NCI-H446 (cell line): Measurements from ENCODE around the gene DRD5.

ENCODE experiments used
- DNase-seq, 2 experiments: peaks; one replicate each; lab custom pipeline; 2025; lab: John Stamatoyannopoulos, UW

The DRD5 gene

DNA sequence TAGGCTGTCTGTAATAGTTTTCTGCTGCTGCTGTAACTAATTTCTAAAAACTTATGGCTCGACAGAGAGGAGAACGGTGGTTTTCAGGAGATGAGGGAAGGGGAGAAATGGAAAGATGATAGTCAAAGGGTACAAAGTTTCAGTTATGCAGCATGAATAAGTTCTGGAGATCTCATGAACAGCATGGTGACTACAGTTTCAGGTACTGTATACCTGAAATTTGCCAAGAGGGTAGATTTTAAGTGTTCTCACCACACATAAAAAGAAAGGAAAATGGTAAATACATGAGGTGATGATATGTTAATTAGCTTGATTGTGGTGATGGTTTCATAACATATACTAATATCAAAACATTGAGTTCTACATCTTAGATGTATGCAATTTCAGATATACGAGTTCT lies 34.9 kb downstream of the DRD5 start:
- no peak for DNase-seq

DNA sequence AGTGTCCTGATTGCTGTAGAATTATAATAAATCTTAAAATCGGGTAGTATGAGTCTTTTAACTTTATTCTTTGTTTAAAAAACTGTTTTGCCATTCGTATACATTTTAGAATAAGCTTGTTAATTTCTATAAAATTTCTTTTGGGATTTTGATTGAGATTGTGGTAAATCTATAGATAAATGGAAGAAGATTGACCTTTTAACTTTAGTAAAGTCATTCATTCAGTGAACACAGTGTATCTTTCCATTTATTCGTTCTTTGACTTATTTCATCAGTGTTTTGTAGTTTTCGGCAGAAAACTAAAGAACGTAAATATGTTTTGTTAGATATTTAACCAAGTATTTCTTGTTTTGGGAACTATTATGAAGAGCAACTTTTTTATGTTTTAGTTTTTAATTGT lies 38.9 kb downstream of the DRD5 start:
- no peak for DNase-seq

DNA sequence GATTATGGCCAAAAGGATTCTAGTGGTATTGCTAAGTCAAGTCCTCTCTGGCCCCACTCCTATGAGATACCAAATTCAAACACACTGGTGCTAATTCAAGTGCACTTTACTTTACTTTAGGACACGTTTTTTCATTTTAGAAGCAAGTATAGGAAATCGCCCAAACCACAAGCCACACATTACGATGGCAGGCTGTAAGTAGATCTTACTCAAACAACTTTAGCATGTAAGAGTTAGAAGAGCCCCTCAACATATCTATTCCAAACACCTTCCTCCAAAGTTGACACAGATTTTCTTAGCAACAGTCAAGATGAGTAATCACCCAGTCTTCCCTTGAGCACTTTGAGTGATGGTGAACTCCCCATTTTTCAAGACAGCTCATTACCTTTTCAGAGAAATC lies 43.6 kb downstream of the DRD5 start:
- no peak for DNase-seq

DNA sequence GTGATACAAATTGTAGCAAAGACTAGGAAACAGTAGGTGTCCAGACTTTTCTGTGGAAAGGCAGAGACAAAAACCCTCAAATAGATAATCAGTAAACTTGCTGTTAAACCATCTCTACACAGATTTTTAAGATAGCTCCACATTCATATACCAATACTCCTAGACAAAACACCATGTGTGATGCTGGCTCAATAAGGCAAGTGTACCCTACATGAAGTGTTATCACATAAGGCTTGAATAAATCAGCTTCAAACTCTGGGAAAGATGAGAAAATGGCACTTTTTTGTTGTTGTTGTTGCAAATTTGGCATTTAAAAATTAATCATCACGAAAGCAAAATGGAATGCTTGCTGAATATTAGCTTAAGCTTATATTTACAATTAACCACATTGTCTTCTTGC lies 45.1 kb downstream of the DRD5 start:
- DNase-seq, result no peak

DNA sequence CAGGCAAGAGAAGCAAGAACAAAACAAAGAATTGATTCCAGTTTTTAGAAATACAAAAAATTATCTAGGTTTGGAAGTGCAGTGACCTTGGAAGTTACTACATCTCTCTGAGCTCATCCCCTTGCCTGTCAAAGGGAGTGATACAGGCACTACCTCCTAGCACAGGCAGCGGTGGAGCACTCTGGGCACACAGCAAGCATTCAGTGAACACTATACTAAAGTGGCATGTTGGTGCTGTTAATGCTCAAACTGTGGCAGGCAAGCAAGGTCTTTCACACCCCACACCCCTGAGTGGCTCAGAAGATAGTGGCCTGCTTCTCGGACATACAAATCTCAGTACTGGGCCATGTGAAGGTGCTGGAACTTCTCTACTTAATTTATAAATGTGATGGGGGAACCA lies 51.2 kb downstream of the DRD5 start:
- no peak for DNase-seq

DNA sequence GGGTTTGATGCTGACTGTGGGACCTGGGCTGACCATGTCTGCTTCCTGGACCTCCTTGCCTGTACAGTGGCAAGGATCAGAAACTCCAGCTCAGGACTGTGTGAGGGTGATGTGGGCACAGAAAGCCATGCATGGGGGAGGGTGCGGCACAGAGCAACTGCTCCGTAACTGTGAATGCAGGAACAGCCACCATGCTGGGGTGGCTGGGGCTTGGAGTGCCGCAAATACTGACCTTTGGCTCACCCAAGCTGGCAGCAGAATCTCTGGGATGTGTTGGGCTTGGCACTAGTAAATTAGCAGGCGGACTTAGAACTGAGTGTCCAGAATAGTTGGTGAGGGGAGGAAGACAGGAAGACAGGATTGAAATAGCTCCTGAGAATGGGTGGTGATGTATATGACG lies 52.0 kb downstream of the DRD5 start:
- DNase-seq, result no peak
